ENCODE data around the gene EZR. TPM values are rescaled to one million over a fixed set of nuclear protein-coding genes. Genes with fewer than 3 reads are reported as not detected.

The EZR gene
- total and polyA plus RNA-seq, 10 of the 15 experiments (the other 5 are each of a cell fraction or from before 2014, with no cell fraction given) = 79.1 to 282 (median 161) TPM

GRCh38 chr6:158756977-158757752 lies 62.0 kb downstream of the EZR start:
- H3K27me3 ChIP-seq (replicated peaks in 1 of 2; ENCODE audit: control insufficient read depth in 2 of 2, insufficient read depth in 2 of 2, low read length in 1 of 2) = no peaks in the 10 kb centered on the region
- DNase-seq (ENCODE audit: low read depth, low spot score) (no peak), ATAC-seq (no peak), FAIRE-seq (no peak)
- ChIA-PET POLR2A (interaction anchor here (0.7 kb wide), 1 partner anchor 8 kb away, joined by 3 read pairs; no protein-coding TSS in a partner anchor), SMC1A (ENCODE audit: uncharacterized antibody, unreplicated experiment) (interaction anchor here (0.8 to 1.0 kb wide), 3 partner anchors 10 to 347 kb away, joined by 3 read pairs; no protein-coding TSS in a partner anchor), CTCF (no interaction called here), RAD21 (ENCODE audit: unreplicated experiment) (interaction anchor here (0.7 kb wide), 2 partner anchors 377 to 515 kb away, joined by 5 to 7 read pairs; no protein-coding TSS in a partner anchor)
- no peak overlapping the region for H2AFZ ChIP-seq (ENCODE audit: control insufficient read depth, low read depth, low read length)
- intact Hi-C loops (cut with micrococcal nuclease; ENCODE audit: unreplicated experiment) (no loop called here), in situ Hi-C loops (cut with MboI) (no loop called here)
- no peak for TF ChIP-seq KDM1A (IDR thresholded peaks at IDR 0.05; ENCODE audit: borderline replicate concordance)
- no peak for TF ChIP-seq MEF2B (IDR thresholded peaks at IDR 0.05; ENCODE audit: partially characterized antibody, poor library complexity, severe bottlenecking)
- TF ChIP-seq, protein P1, sequence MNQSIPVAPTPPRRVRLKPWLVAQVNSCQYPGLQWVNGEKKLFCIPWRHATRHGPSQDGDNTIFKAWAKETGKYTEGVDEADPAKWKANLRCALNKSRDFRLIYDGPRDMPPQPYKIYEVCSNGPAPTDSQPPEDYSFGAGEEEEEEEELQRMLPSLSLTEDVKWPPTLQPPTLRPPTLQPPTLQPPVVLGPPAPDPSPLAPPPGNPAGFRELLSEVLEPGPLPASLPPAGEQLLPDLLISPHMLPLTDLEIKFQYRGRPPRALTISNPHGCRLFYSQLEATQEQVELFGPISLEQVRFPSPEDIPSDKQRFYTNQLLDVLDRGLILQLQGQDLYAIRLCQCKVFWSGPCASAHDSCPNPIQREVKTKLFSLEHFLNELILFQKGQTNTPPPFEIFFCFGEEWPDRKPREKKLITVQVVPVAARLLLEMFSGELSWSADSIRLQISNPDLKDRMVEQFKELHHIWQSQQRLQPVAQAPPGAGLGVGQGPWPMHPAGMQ (IDR thresholded peaks at IDR 0.05; ENCODE audit: borderline replicate concordance) = no peak
- no peak for TF ChIP-seq NR2C1 (IDR thresholded peaks at IDR 0.05)
- TF ChIP-seq ZNF217 (IDR thresholded peaks at IDR 0.05) = no peak
- no peak for TF ChIP-seq MEF2A (IDR thresholded peaks at IDR 0.05; ENCODE audit: insufficient read depth, low read depth, low read length)
- no peak for TF ChIP-seq FOS (IDR thresholded peaks at IDR 0.05; ENCODE audit: borderline replicate concordance, extremely low read depth, insufficient read length)
- H3K27ac ChIP-seq (ENCODE audit: control insufficient read depth, insufficient read depth) = no peak overlapping the region
- H3K9me3 ChIP-seq (replicated peaks; ENCODE audit: control insufficient read depth, insufficient read depth, low read length) = no peaks in the 10 kb centered on the region
- H3K4me3 ChIP-seq = no peak overlapping the region
- H3K36me3 ChIP-seq (ENCODE audit: control insufficient read depth in 2 of 2, insufficient read depth in 2 of 2, low read length in 1 of 2) = no peaks in the 10 kb centered on the region
- H3K4me1 ChIP-seq (ENCODE audit: control insufficient read depth, insufficient read depth, low read length) = no peaks in the 10 kb centered on the region; the same call in 1 of the 2 replicates
- BruUV-seq (replicated peaks) = no TSS peak
- no peaks in the 10 kb centered on the region for H4K20me1 ChIP-seq (ENCODE audit: control insufficient read depth, insufficient read depth)
- H3K9ac ChIP-seq (ENCODE audit: control insufficient read depth, insufficient read depth, low read length) = no peak overlapping the region
- 82% methylated on average over 24 of the region's 25 CpGs for WGBS (ENCODE audit: insufficient coverage, insufficient replicate concordance, low lambda C conversion rate, missing lambda C conversion rate)
- no peaks in the 10 kb centered on the region for H3K79me2 ChIP-seq (ENCODE audit: control insufficient read depth, insufficient read depth, low read length)
- H3K4me2 ChIP-seq (ENCODE audit: control insufficient read depth, insufficient read depth) = no peak overlapping the region
